ENCODE results near the gene GALNT18.

The GALNT18 gene

GRCh38 chr11:11344045-11344444 is 277.8 kb downstream of the GALNT18 start:
- no peak overlapping the region for H3K9ac ChIP-seq (ENCODE audit: low read depth, low read length)
- H3K27ac ChIP-seq (ENCODE audit: low read depth, low read length), result no peak overlapping the region
- H3K4me3 ChIP-seq (ENCODE audit: low read depth, low read length), result no peak overlapping the region
- H3K36me3 ChIP-seq (ENCODE audit: control insufficient read depth, insufficient read depth, low read length), result no peaks in the 10 kb centered on the region
- H3K27me3 ChIP-seq (ENCODE audit: control insufficient read depth, insufficient read depth, low read length), result no peaks in the 10 kb centered on the region
- no peaks in the 10 kb centered on the region for H3K4me1 ChIP-seq (ENCODE audit: control insufficient read depth, insufficient read depth, low read length)
- H3K9me3 ChIP-seq (ENCODE audit: control insufficient read depth, insufficient read depth, low read length), result no peaks in the 10 kb centered on the region

GRCh38 chr11:11338304-11338703 is 283.5 kb downstream of the GALNT18 start:
- no peak overlapping the region for H3K9ac ChIP-seq (ENCODE audit: low read depth, low read length)
- H3K4me1 ChIP-seq (ENCODE audit: control insufficient read depth, insufficient read depth, low read length), result 0 out of 2 replicates have a peak, but pooled peaks cover 4% of the 10 kb centered on the region
- no peak overlapping the region for H3K4me3 ChIP-seq (ENCODE audit: low read depth, low read length)
- no peaks in the 10 kb centered on the region for H3K27me3 ChIP-seq (ENCODE audit: control insufficient read depth, insufficient read depth, low read length)
- no peaks in the 10 kb centered on the region for H3K9me3 ChIP-seq (ENCODE audit: control insufficient read depth, insufficient read depth, low read length)
- no peak overlapping the region for H3K27ac ChIP-seq (ENCODE audit: low read depth, low read length)
- no peaks in the 10 kb centered on the region for H3K36me3 ChIP-seq (ENCODE audit: control insufficient read depth, insufficient read depth, low read length)

- no peaks in the 10 kb centered on the region for H3K27me3 ChIP-seq (ENCODE audit: control insufficient read depth, insufficient read depth, low read length)
- no peaks in the 10 kb centered on the region for H3K9me3 ChIP-seq (ENCODE audit: control insufficient read depth, insufficient read depth, low read length)
- H3K4me1 ChIP-seq (ENCODE audit: control insufficient read depth, insufficient read depth, low read length), result peaks cover 4% of the 10 kb centered on the region; the same call in 1 of the 2 replicates
- no peaks in the 10 kb centered on the region for H3K36me3 ChIP-seq (ENCODE audit: control insufficient read depth, insufficient read depth, low read length)
- H3K9ac ChIP-seq (ENCODE audit: low read depth, low read length), result no peak overlapping the region
- no peak overlapping the region for H3K27ac ChIP-seq (ENCODE audit: low read depth, low read length)
- no peak overlapping the region for H3K4me3 ChIP-seq (ENCODE audit: low read depth, low read length)
Measured at GRCh38 chr11:11336664-11337063, 285.1 kb downstream of the GALNT18 start.

- Histone ChIP-seq H3K9me3 (ENCODE audit: control insufficient read depth, insufficient read depth, low read length) (no peaks in the 10 kb centered on the region), H3K27ac (ENCODE audit: low read depth, low read length) (no peak overlapping the region), H3K4me1 (ENCODE audit: control insufficient read depth, insufficient read depth, low read length) (peaks cover 4% of the 10 kb centered on the region; the same call in 1 of the 2 replicates), H3K36me3 (ENCODE audit: control insufficient read depth, insufficient read depth, low read length) (no peaks in the 10 kb centered on the region), H3K27me3 (ENCODE audit: control insufficient read depth, insufficient read depth, low read length) (no peaks in the 10 kb centered on the region), H3K9ac (ENCODE audit: low read depth, low read length) (no peak overlapping the region), H3K4me3 (ENCODE audit: low read depth, low read length) (no peak overlapping the region)
Measured at GRCh38 chr11:11335043-11335442, 286.8 kb downstream of the GALNT18 start.

GRCh38 chr11:11334607-11335006 is 287.2 kb downstream of the GALNT18 start:
- peaks cover 4% of the 10 kb centered on the region; the same call in 1 of the 2 replicates for H3K4me1 ChIP-seq (ENCODE audit: control insufficient read depth, insufficient read depth, low read length)
- H3K9me3 ChIP-seq (ENCODE audit: control insufficient read depth, insufficient read depth, low read length), result no peaks in the 10 kb centered on the region
- H3K36me3 ChIP-seq (ENCODE audit: control insufficient read depth, insufficient read depth, low read length), result no peaks in the 10 kb centered on the region
- no peak overlapping the region for H3K27ac ChIP-seq (ENCODE audit: low read depth, low read length)
- no peak overlapping the region for H3K9ac ChIP-seq (ENCODE audit: low read depth, low read length)
- no peaks in the 10 kb centered on the region for H3K27me3 ChIP-seq (ENCODE audit: control insufficient read depth, insufficient read depth, low read length)
- H3K4me3 ChIP-seq (ENCODE audit: low read depth, low read length), result no peak overlapping the region

- Histone ChIP-seq H3K27me3 (ENCODE audit: control insufficient read depth, insufficient read depth, low read length) (no peaks in the 10 kb centered on the region), H3K4me1 (ENCODE audit: control insufficient read depth, insufficient read depth, low read length) (peaks cover 4% of the 10 kb centered on the region; the same call in 1 of the 2 replicates), H3K9ac (ENCODE audit: low read depth, low read length) (no peak overlapping the region), H3K36me3 (ENCODE audit: control insufficient read depth, insufficient read depth, low read length) (no peaks in the 10 kb centered on the region), H3K27ac (ENCODE audit: low read depth, low read length) (no peak overlapping the region), H3K4me3 (ENCODE audit: low read depth, low read length) (no peak overlapping the region), H3K9me3 (ENCODE audit: control insufficient read depth, insufficient read depth, low read length) (no peaks in the 10 kb centered on the region)
Measured at GRCh38 chr11:11332141-11332710, 289.6 kb downstream of the GALNT18 start.

GRCh38 chr11:11329062-11329806 is 292.6 kb downstream of the GALNT18 start:
- Histone ChIP-seq H3K27me3 (ENCODE audit: control insufficient read depth, insufficient read depth, low read length) (no peaks in the 10 kb centered on the region), H3K4me1 (ENCODE audit: control insufficient read depth, insufficient read depth, low read length) (no peaks in the 10 kb centered on the region; the same call in 1 of the 2 replicates), H3K4me3 (ENCODE audit: low read depth, low read length) (no peak overlapping the region), H3K9me3 (ENCODE audit: control insufficient read depth, insufficient read depth, low read length) (no peaks in the 10 kb centered on the region), H3K9ac (ENCODE audit: low read depth, low read length) (no peak overlapping the region), H3K27ac (ENCODE audit: low read depth, low read length) (no peak overlapping the region), H3K36me3 (ENCODE audit: control insufficient read depth, insufficient read depth, low read length) (no peaks in the 10 kb centered on the region)

GRCh38 chr11:11324090-11324489 is 297.7 kb downstream of the GALNT18 start:
- Histone ChIP-seq H3K27ac (ENCODE audit: low read depth, low read length) (no peak overlapping the region), H3K36me3 (ENCODE audit: control insufficient read depth, insufficient read depth, low read length) (no peaks in the 10 kb centered on the region), H3K9ac (ENCODE audit: low read depth, low read length) (no peak overlapping the region), H3K27me3 (ENCODE audit: control insufficient read depth, insufficient read depth, low read length) (no peaks in the 10 kb centered on the region), H3K4me1 (ENCODE audit: control insufficient read depth, insufficient read depth, low read length) (no peaks in the 10 kb centered on the region), H3K9me3 (ENCODE audit: control insufficient read depth, insufficient read depth, low read length) (no peaks in the 10 kb centered on the region), H3K4me3 (ENCODE audit: low read depth, low read length) (no peak overlapping the region)

GRCh38 chr11:11322101-11322500 is 299.7 kb downstream of the GALNT18 start:
- Histone ChIP-seq H3K4me1 (ENCODE audit: control insufficient read depth, insufficient read depth, low read length) (no peaks in the 10 kb centered on the region), H3K27ac (ENCODE audit: low read depth, low read length) (no peak overlapping the region), H3K36me3 (ENCODE audit: control insufficient read depth, insufficient read depth, low read length) (no peaks in the 10 kb centered on the region), H3K4me3 (ENCODE audit: low read depth, low read length) (no peak overlapping the region), H3K27me3 (ENCODE audit: control insufficient read depth, insufficient read depth, low read length) (no peaks in the 10 kb centered on the region), H3K9me3 (ENCODE audit: control insufficient read depth, insufficient read depth, low read length) (no peaks in the 10 kb centered on the region), H3K9ac (ENCODE audit: low read depth, low read length) (no peak overlapping the region)

- no peak overlapping the region for H3K4me3 ChIP-seq (ENCODE audit: low read depth, low read length)
- H3K36me3 ChIP-seq (ENCODE audit: control insufficient read depth, insufficient read depth, low read length), result no peaks in the 10 kb centered on the region
- H3K9ac ChIP-seq (ENCODE audit: low read depth, low read length), result no peak overlapping the region
- H3K4me1 ChIP-seq (ENCODE audit: control insufficient read depth, insufficient read depth, low read length), result no peaks in the 10 kb centered on the region
- no peaks in the 10 kb centered on the region for H3K9me3 ChIP-seq (ENCODE audit: control insufficient read depth, insufficient read depth, low read length)
- H3K27ac ChIP-seq (ENCODE audit: low read depth, low read length), result no peak overlapping the region
- no peaks in the 10 kb centered on the region for H3K27me3 ChIP-seq (ENCODE audit: control insufficient read depth, insufficient read depth, low read length)
Measured at GRCh38 chr11:11320825-11321224, 301.0 kb downstream of the GALNT18 start.

GRCh38 chr11:11318961-11319360 is 302.8 kb downstream of the GALNT18 start:
- Histone ChIP-seq H3K36me3 (ENCODE audit: control insufficient read depth, insufficient read depth, low read length) (no peaks in the 10 kb centered on the region), H3K27me3 (ENCODE audit: control insufficient read depth, insufficient read depth, low read length) (no peaks in the 10 kb centered on the region), H3K27ac (ENCODE audit: low read depth, low read length) (no peak overlapping the region), H3K9me3 (ENCODE audit: control insufficient read depth, insufficient read depth, low read length) (no peaks in the 10 kb centered on the region), H3K4me1 (ENCODE audit: control insufficient read depth, insufficient read depth, low read length) (no peaks in the 10 kb centered on the region), H3K9ac (ENCODE audit: low read depth, low read length) (no peak overlapping the region), H3K4me3 (ENCODE audit: low read depth, low read length) (no peak overlapping the region)
